Prostate gland (tissue), 1 donor: Measurements from ENCODE around the gene TRIM43B.

Experiments used
- POLR2A ChIP-seq: fragments of 450-650 bp; IDR thresholded peaks from one replicate; pipeline ENCODE4 v1.6.1; 2016; ENCODE audit warnings: antibody characterized with exemption, mild to moderate bottlenecking
- POLR2AphosphoS5 ChIP-seq: sonication (generic); formaldehyde crosslinking; IDR thresholded peaks from one replicate; pipeline ENCODE4 v1.6.1; 2017; ENCODE audit warnings: antibody characterized with exemption

- TF ChIP-seq POLR2A (no peak), POLR2AphosphoS5 (no peak)
These were observed 30.2 kb upstream of the TRIM43B start for GRCh38 chr2:95514718-95515117.
